Endothelial cell of umbilical vein (primary cell): ENCODE data around the gene RBFOX1. TPM values are rescaled to one million over a fixed set of nuclear protein-coding genes. Genes with fewer than 3 reads are reported as not detected.

ENCODE experiments used
- BruUV-seq: library from RNA; stranded (reverse); fragments of 400-500 nt; replicated peaks from 2 replicates; lab custom pipeline; 2021; lab: Mats Ljungman, UMichigan
- CTCF ChIA-PET: fragments of 300-600, 350-600 bp; sonication (Branson Sonifier 250); formaldehyde crosslinking; loops from one replicate; lab custom pipeline; 2021; ENCODE audit warnings: antibody characterized with exemption, inconsistent platforms; lab: Charles Lee
- POLR2A ChIA-PET: fragments of 300-600, 350-600 bp; sonication (Branson Sonifier 250); formaldehyde crosslinking; loops from one replicate; lab custom pipeline; 2021; ENCODE audit warnings: antibody characterized with exemption, inconsistent platforms; lab: Charles Lee
- DNase-seq: peaks from one replicate; pipeline ENCODE4 v3.0.0-alpha.2; 2011; ENCODE audit warnings: low read depth, low spot score
- FAIRE-seq: peaks from 2 replicates; lab custom pipeline; 2011; peaks lifted over from hg19 to GRCh38; lab: Jason Lieb, UNC
- H2AFZ ChIP-seq: 2 replicates; pipeline ENCODE4 v1.6.0; 2012; ENCODE audit warnings: low read depth, low read length, control low read depth, inconsistent platforms
- H3K27ac ChIP-seq: 2 replicates; pipeline ENCODE4 v1.5.1; 2011; ENCODE audit warnings: low read depth, mild to moderate bottlenecking, control low read depth, low read length, moderate library complexity; ENCODE audit not compliant: insufficient read depth
- H3K27me3 ChIP-seq, 2 experiments: 2 replicates each; pipeline versions ENCODE4 v1.6.0 to v1.6.1; 2011; ENCODE audit warnings: low read length in 2 of 2, mixed read lengths in 1 of 2; ENCODE audit not compliant: control insufficient read depth in 2 of 2, insufficient read depth in 2 of 2
- H3K36me3 ChIP-seq, 2 experiments: 2 replicates in 1 of 2; 3 replicates in 1 of 2; pipeline ENCODE4 v1.5.1; 2011; ENCODE audit warnings: low read length in 2 of 2, mild to moderate bottlenecking in 1 of 2, moderate library complexity in 1 of 2; ENCODE audit not compliant: control insufficient read depth in 2 of 2, insufficient read depth in 2 of 2; ENCODE audit errors: extremely low read depth in 1 of 2
- H3K4me1 ChIP-seq: 3 replicates; pipeline ENCODE4 v1.5.1; 2011; ENCODE audit warnings: mild to moderate bottlenecking, low read length; ENCODE audit not compliant: control insufficient read depth, insufficient read depth; ENCODE audit errors: extremely low read depth
- H3K4me2 ChIP-seq: 2 replicates; pipeline ENCODE4 v1.6.1; 2011; ENCODE audit warnings: low read length, control low read depth, mixed read lengths; ENCODE audit not compliant: insufficient read depth
- H3K4me3 ChIP-seq, 3 experiments: fragments of 200-600 bp in 1 of 3; sonication (generic), shearing (Covaris generic) in 1 of 3; replicated peaks in 1 of 3; 2 replicates each; pipeline ENCODE4 v1.5.1; 2011 to 2016; ENCODE audit warnings: control low read depth in 3 of 3, low read length in 3 of 3, mild to moderate bottlenecking in 2 of 3, inconsistent platforms in 1 of 3, low read depth in 1 of 3, moderate library complexity in 1 of 3; ENCODE audit not compliant: insufficient read depth in 1 of 3
- H3K79me2 ChIP-seq: 2 replicates; pipeline ENCODE4 v1.6.0; 2012; ENCODE audit warnings: low read length, inconsistent platforms; ENCODE audit not compliant: control insufficient read depth, insufficient read depth
- H3K9ac ChIP-seq: replicated peaks from 2 replicates; pipeline ENCODE3; 2011; ENCODE audit warnings: low read length, control low read depth; ENCODE audit not compliant: insufficient read depth; ENCODE audit errors: extremely low read depth
- H3K9me1 ChIP-seq: replicated peaks from 3 replicates; pipeline ENCODE4 v1.6.0; 2011; ENCODE audit warnings: mild to moderate bottlenecking, low read length; ENCODE audit not compliant: control insufficient read depth, insufficient read depth; ENCODE audit errors: extremely low read depth
- H3K9me3 ChIP-seq: replicated peaks from 2 replicates; pipeline ENCODE4 v1.5.1; 2012; ENCODE audit warnings: low read length, inconsistent platforms; ENCODE audit not compliant: control insufficient read depth, insufficient read depth
- H4K20me1 ChIP-seq: replicated peaks from 2 replicates; pipeline ENCODE3; 2011; ENCODE audit warnings: mild to moderate bottlenecking, low read length; ENCODE audit not compliant: control insufficient read depth, insufficient read depth; ENCODE audit errors: extremely low read depth
- EZH2 ChIP-seq: IDR thresholded peaks from 2 replicates; pipeline ENCODE4 v1.6.1; 2012; ENCODE audit warnings: borderline replicate concordance, low read depth, mild to moderate bottlenecking, moderate library complexity, low read length, inconsistent platforms; ENCODE audit not compliant: severe bottlenecking
- FOS ChIP-seq: IDR thresholded peaks from 2 replicates; pipeline ENCODE4 v1.6.1; 2011; ENCODE audit warnings: mild to moderate bottlenecking, low read length, moderate library complexity, borderline replicate concordance; ENCODE audit not compliant: insufficient read depth
- GATA2 ChIP-seq: IDR thresholded peaks from 2 replicates; pipeline ENCODE4 v1.7.0; 2011; ENCODE audit warnings: low read depth, mild to moderate bottlenecking, moderate library complexity, mixed read lengths, low read length; ENCODE audit not compliant: insufficient read length, insufficient read depth
- JUN ChIP-seq: IDR thresholded peaks from 2 replicates; pipeline ENCODE4 v1.6.1; 2011; ENCODE audit warnings: borderline replicate concordance, low read depth; ENCODE audit not compliant: insufficient read length, insufficient read depth
- MAX ChIP-seq: IDR thresholded peaks from 2 replicates; pipeline ENCODE4 v1.6.1; 2011; ENCODE audit not compliant: insufficient read depth, insufficient read length
- MYC ChIP-seq: IDR thresholded peaks from one replicate; pipeline ENCODE4 v1.6.1; 2011; ENCODE audit warnings: mild to moderate bottlenecking, low read depth, low read length
- POLR2A ChIP-seq: IDR thresholded peaks from 2 replicates; pipeline ENCODE4 v1.6.1; 2012; ENCODE audit warnings: low read depth, mild to moderate bottlenecking, control low read depth, low read length
- POLR2AphosphoS5 ChIP-seq: IDR thresholded peaks from 2 replicates; pipeline ENCODE4 v1.6.1; 2012; ENCODE audit warnings: low read depth, mild to moderate bottlenecking, control low read depth, low read length, moderate library complexity; ENCODE audit not compliant: insufficient read depth
- dilution Hi-C: fragments of 300-500 bp; cut with MboI; formaldehyde crosslinking; loops from one replicate; pipeline ENCODE4 v1.15.0; 2019; ENCODE audit warnings: low sequenced_read_pairs; ENCODE audit not compliant: extremely low pct_ligation_motif_present
- intact Hi-C: fragments of 100-400 bp; cut with micrococcal nuclease; formaldehyde crosslinking; loops from one replicate; pipeline ENCODE4 v1.10.0; 2022
- polyA plus RNA-seq, 4 experiments: library from polyadenylated mRNA; depleted of rRNA in 3 of 4; stranded (reverse) in 3 of 4; unstranded in 1 of 4; fragments of >200 nt; gene quantifications; 2 replicates each; pipeline versions ENCODE4 v1.2.1 to v1.2.3, GENCODE V29; 2011 to 2012; ENCODE audit warnings: missing spikeins in 1 of 4
- total RNA-seq: library from RNA; stranded (reverse); gene quantifications from 2 replicates; pipeline ENCODE4 v1.2.3, GENCODE V29; 2021
- TF ChIP-seq, protein P1 (sequence below), 2 donors: IDR thresholded peaks; 1 replicate in 1 of 2; 2 replicates in 1 of 2; pipeline ENCODE4 v1.5.1; 2011; ENCODE audit warnings: low read length in 2 of 2, mild to moderate bottlenecking in 2 of 2, moderate library complexity in 2 of 2, control low read depth in 1 of 2, inconsistent platforms in 1 of 2, low read depth in 1 of 2; ENCODE audit not compliant: insufficient read depth in 1 of 2; ENCODE audit errors: extremely low read depth in 1 of 2

Gene RBFOX1
- total and polyA plus RNA-seq, 2 donors (not counting 3 experiments of a cell fraction or from before 2014, with no cell fraction given) = not detected

DNA sequence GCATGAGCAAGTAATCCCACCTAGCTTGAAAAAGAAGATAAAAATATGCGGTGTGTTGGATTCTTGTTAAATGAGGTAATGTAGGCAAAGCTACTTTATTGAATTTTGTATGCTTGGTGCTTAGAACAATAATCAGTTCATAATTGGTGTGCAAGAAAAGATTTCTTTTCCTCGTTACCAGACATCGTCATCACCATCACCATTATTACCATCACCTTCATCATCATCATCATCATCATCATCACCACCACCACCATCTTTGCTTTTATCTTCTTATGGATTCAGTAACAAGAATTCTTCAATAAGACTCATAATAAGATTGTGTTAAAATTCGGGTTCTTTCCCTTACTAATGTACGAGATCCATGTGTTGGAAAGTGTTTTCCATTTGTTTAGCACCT is 173.7 kb downstream of the RBFOX1 start:
- no peaks in the 10 kb centered on the region for H3K27me3 ChIP-seq

More for the DNA sequence above, 173.7 kb downstream of the RBFOX1 start:
- intact Hi-C loops = no loop called here
- DNase-seq (no peak), FAIRE-seq (no peak)
- ChIA-PET CTCF (no interaction called here), POLR2A (no interaction called here)
- Histone ChIP-seq H4K20me1 (no peaks in the 10 kb centered on the region), H3K9me1 (no peaks in the 10 kb centered on the region), H3K4me3 (no peak overlapping the region), H3K36me3 (no peaks in the 10 kb centered on the region), H2AFZ (no peak overlapping the region), H3K4me1 (no peaks in the 10 kb centered on the region), H3K4me2 (no peak overlapping the region), H3K9me3 (peaks cover 2% of the 10 kb centered on the region), H3K27ac (no peak overlapping the region), H3K9ac (no peak overlapping the region), H3K79me2 (no peaks in the 10 kb centered on the region)
- TF ChIP-seq POLR2A = no peak
- TF ChIP-seq POLR2AphosphoS5 = no peak
- no peak for TF ChIP-seq MYC
- TF ChIP-seq, protein P1, sequence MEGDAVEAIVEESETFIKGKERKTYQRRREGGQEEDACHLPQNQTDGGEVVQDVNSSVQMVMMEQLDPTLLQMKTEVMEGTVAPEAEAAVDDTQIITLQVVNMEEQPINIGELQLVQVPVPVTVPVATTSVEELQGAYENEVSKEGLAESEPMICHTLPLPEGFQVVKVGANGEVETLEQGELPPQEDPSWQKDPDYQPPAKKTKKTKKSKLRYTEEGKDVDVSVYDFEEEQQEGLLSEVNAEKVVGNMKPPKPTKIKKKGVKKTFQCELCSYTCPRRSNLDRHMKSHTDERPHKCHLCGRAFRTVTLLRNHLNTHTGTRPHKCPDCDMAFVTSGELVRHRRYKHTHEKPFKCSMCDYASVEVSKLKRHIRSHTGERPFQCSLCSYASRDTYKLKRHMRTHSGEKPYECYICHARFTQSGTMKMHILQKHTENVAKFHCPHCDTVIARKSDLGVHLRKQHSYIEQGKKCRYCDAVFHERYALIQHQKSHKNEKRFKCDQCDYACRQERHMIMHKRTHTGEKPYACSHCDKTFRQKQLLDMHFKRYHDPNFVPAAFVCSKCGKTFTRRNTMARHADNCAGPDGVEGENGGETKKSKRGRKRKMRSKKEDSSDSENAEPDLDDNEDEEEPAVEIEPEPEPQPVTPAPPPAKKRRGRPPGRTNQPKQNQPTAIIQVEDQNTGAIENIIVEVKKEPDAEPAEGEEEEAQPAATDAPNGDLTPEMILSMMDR (IDR thresholded peaks at IDR 0.05; ENCODE audit: extremely low read depth in 1 of 2, insufficient read depth in 1 of 2, low read depth in 1 of 2, low read length in 2 of 2) = no peak
- no peak for TF ChIP-seq MAX
- TF ChIP-seq FOS = no peak
- TF ChIP-seq JUN = no peak
- TF ChIP-seq GATA2 = no peak
- no peak for TF ChIP-seq EZH2
- dilution Hi-C loops = no loop called here
- BruUV-seq = no TSS peak
